ENCODE data around the gene TMEM79. TPM values are rescaled to one million over a fixed set of nuclear protein-coding genes. Genes with fewer than 3 reads are reported as not detected.
A peak's percentile ranks its signal among the peaks of the same experiment; 100 is the strongest.

TMEM79 gene
- total and polyA plus RNA-seq, 4 experiments from 2014 or later: 0.93 to 16.8 (median 11.0) TPM

DNA sequence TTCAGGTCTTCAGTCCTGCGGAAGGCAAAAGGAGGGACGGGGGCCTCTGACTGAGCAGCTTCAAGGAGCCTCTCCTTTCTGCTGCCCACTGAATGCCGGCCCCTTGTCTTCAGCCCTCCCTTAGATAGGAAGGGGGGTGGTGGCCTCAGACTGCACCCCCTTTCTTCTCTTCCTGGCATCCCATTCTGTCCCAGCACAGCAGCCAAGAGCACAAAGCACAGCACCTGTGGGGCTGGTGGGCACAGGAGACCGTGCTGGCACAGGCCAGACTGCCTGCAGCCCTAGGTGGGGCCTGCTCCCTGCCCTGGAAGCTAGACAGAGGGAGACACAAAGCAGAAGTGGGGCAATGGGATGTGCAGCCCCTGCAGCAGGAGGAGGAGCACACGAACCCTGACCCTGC, 34.5 kb upstream of the TMEM79 start:
- Histone ChIP-seq H3K4me1 (ENCODE audit: insufficient read depth, low read length) (peaks cover 28% of the 10 kb centered on the region), H3K4me3 (ENCODE audit: low read length in 2 of 2) (no peak overlapping the region), H3K27ac (ENCODE audit: low read depth, low read length) (no peak overlapping the region), H3K9me3 (ENCODE audit: control insufficient read depth in 1 of 2, low read length in 2 of 2) (no peaks in the 10 kb centered on the region), H3K27me3 (ENCODE audit: insufficient read depth, low read length) (no peaks in the 10 kb centered on the region), H3K36me3 (ENCODE audit: insufficient read depth, low read length) (peaks cover 44% of the 10 kb centered on the region)
- Mint-ChIP-seq H3K27ac (peak overlapping the region in 2 of 7 donors; percentile 19 to 29), H3K9me3 (no peaks in the 10 kb centered on the region), H3K4me1 (peaks cover 14 to 37% (median 24%) of the 10 kb centered on the region in 4 donors), H3K27me3 (no peaks in the 10 kb centered on the region), H3K4me3 (no peak overlapping the region), H3K36me3 (peaks cover 22 to 38% of the 10 kb centered on the region in 2 donors)
- CTCF ChIA-PET (ENCODE audit: partially characterized antibody): no interaction called here
- intact Hi-C loops (cut with micrococcal nuclease): no loop called here
- no peak for DNase-seq
- POLR2A ChIA-PET (ENCODE audit: partially characterized antibody): no interaction called here

DNA sequence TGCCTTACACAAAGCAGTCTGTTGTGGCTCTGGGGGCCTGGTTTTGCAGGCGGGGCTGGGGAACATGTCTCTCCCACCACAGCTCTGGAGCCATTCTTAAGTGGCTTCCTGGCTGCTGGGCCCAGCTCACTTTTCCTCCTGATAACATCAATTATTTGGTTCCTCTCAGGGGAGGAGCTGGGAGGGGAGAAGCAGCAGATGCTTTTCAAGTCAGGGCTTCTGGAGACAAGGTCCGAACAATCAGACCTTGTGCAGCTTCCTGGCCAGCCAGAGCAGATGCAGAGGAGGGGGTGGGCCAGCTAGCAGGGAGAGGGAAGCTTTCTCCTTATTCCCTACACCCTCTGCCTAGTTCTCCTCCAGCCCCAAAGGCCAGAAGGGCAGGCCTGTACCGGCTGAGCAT, 32.6 kb upstream of the TMEM79 start:
- Histone ChIP-seq H3K27me3 (ENCODE audit: insufficient read depth, low read length) (no peaks in the 10 kb centered on the region), H3K4me1 (ENCODE audit: insufficient read depth, low read length) (peaks cover 13% of the 10 kb centered on the region), H3K27ac (ENCODE audit: low read depth, low read length) (no peak overlapping the region), H3K36me3 (ENCODE audit: insufficient read depth, low read length) (peaks cover 52% of the 10 kb centered on the region), H3K9me3 (ENCODE audit: control insufficient read depth in 1 of 2, low read length in 2 of 2) (no peaks in the 10 kb centered on the region), H3K4me3 (ENCODE audit: low read length in 2 of 2) (no peak overlapping the region)
- no peaks in the 10 kb centered on the region for H3K27me3 Mint-ChIP-seq
- CTCF ChIA-PET (ENCODE audit: partially characterized antibody): interaction anchor here (1.2 kb wide), 1 partner anchor 186 kb away, joined by 3 read pairs; no protein-coding TSS in a partner anchor
- peaks cover 3 to 26% (median 13%) of the 10 kb centered on the region in 4 donors for H3K4me1 Mint-ChIP-seq
- peaks cover 29 to 45% of the 10 kb centered on the region in 2 donors for H3K36me3 Mint-ChIP-seq
- H3K9me3 Mint-ChIP-seq: no peaks in the 10 kb centered on the region
- DNase-seq: no peak
- intact Hi-C loops (cut with micrococcal nuclease): no loop called here
- peak overlapping the region in 5 of 7 donors; percentile 70 to 87 (median 76) for H3K27ac Mint-ChIP-seq
- peak overlapping the region in 2 of 8 donors; percentile 25 to 50 for H3K4me3 Mint-ChIP-seq
- POLR2A ChIA-PET (ENCODE audit: partially characterized antibody): interaction anchor here (1.0 to 1.2 kb wide), 5 partner anchors 22 to 44 kb away, joined by 3 to 4 read pairs (median 3); partner anchors contain the start of genes GLMP, PMF1 and SMG5

DNA sequence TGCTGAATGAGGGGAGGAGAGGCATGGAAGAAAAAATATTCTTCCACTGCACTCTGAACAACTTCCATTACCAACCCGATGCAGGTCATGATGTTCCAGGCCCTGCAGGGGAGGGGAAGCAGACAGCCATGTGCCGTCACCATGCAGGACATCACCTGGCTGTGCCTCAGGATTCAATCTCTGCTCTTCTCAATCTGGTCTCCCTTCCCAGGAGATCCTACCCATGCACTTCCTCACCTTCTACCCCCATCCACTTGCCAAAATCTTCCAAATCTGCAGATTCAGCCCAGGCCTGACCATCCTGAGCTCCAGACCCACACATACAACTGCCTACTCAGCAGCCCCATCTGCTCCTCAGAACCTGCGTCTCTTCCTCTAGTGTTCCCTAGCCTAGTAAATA, 30.5 kb upstream of the TMEM79 start:
- Mint-ChIP-seq H3K36me3 (peaks cover 30 to 63% of the 10 kb centered on the region in 2 donors), H3K4me1 (peaks cover 3 to 23% (median 13%) of the 10 kb centered on the region in 4 donors), H3K27ac (peak overlapping the region in 5 of 7 donors; percentile 3 to 83 (median 58)), H3K27me3 (no peaks in the 10 kb centered on the region), H3K9me3 (no peaks in the 10 kb centered on the region), H3K4me3 (no peak overlapping the region)
- POLR2A ChIA-PET (ENCODE audit: partially characterized antibody): no interaction called here
- H3K4me1 ChIP-seq (ENCODE audit: insufficient read depth, low read length): peaks cover 11% of the 10 kb centered on the region
- no peaks in the 10 kb centered on the region for H3K9me3 ChIP-seq (ENCODE audit: control insufficient read depth in 1 of 2, low read length in 2 of 2)
- DNase-seq: no peak
- no peaks in the 10 kb centered on the region for H3K27me3 ChIP-seq (ENCODE audit: insufficient read depth, low read length)
- H3K4me3 ChIP-seq (ENCODE audit: low read length in 2 of 2): no peak overlapping the region
- H3K27ac ChIP-seq (ENCODE audit: low read depth, low read length): no peak overlapping the region
- intact Hi-C loops (cut with micrococcal nuclease): no loop called here
- CTCF ChIA-PET (ENCODE audit: partially characterized antibody): no interaction called here
- H3K36me3 ChIP-seq (ENCODE audit: insufficient read depth, low read length): peaks cover 69% of the 10 kb centered on the region

DNA sequence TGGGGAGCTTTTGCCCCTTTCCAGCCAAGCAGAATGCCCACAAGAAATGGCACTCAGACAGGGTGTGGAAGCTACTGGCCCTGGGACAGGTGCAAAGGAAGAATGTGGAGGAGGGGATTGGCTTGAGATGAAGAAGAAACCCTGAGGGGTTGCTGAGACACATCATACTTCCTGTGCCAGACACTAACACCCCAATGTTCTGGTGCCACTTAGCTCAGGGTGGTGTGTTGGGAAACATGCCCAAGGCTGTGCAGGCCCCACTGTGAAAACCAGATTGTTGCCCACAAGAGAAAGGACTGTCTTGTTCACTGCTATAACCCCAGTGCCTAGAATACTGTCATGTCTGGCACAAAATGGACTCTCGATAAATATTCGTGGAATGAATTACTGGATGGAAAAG, 26.4 kb upstream of the TMEM79 start:
- H3K36me3 ChIP-seq (ENCODE audit: insufficient read depth, low read length): peaks cover 78% of the 10 kb centered on the region
- Mint-ChIP-seq H3K4me1 (peaks cover 0 to 6% (median 3%) of the 10 kb centered on the region in 4 donors), H3K4me3 (no peak overlapping the region), H3K36me3 (peaks cover 44 to 70% of the 10 kb centered on the region in 2 donors), H3K27me3 (no peaks in the 10 kb centered on the region), H3K9me3 (no peaks in the 10 kb centered on the region), H3K27ac (peak overlapping the region in 2 of 7 donors; percentile 62 to 75)
- DNase-seq: no peak
- H3K27me3 ChIP-seq (ENCODE audit: insufficient read depth, low read length): no peaks in the 10 kb centered on the region
- intact Hi-C loops (cut with micrococcal nuclease): no loop called here
- ChIA-PET POLR2A (ENCODE audit: partially characterized antibody) (no interaction called here), CTCF (ENCODE audit: partially characterized antibody) (interaction anchor here (1.2 kb wide), 1 partner anchor 11 kb away, joined by 3 read pairs; no protein-coding TSS in a partner anchor)
- no peaks in the 10 kb centered on the region for H3K9me3 ChIP-seq (ENCODE audit: control insufficient read depth in 1 of 2, low read length in 2 of 2)
- no peak overlapping the region for H3K27ac ChIP-seq (ENCODE audit: low read depth, low read length)
- H3K4me1 ChIP-seq (ENCODE audit: insufficient read depth, low read length): no peaks in the 10 kb centered on the region
- no peak overlapping the region for H3K4me3 ChIP-seq (ENCODE audit: low read length in 2 of 2)

DNA sequence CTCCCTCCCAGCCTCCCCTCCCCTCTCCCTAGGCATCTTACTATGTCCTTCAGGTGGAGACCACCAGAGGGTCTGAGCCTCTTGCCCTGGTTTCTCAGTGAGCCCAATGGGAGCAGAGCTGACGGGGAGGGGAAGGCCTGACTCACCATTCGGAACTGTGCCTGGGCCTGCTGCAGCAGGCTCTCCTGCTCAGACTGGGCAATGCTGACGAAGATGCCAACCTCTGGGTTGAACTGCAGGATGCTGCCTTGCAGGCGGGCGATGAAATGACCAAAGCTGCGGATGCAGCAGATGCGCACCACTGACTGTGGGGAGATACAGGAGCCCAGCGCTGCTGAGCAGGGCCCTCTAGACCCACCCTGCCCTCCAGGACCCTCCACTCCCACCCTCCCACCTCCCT, 25.3 kb upstream of the TMEM79 start:
- CTCF ChIA-PET (ENCODE audit: partially characterized antibody): no interaction called here
- no peaks in the 10 kb centered on the region for H3K4me1 Mint-ChIP-seq
- peak overlapping the region in 2 of 7 donors; percentile 52 to 79 for H3K27ac Mint-ChIP-seq

DNA sequence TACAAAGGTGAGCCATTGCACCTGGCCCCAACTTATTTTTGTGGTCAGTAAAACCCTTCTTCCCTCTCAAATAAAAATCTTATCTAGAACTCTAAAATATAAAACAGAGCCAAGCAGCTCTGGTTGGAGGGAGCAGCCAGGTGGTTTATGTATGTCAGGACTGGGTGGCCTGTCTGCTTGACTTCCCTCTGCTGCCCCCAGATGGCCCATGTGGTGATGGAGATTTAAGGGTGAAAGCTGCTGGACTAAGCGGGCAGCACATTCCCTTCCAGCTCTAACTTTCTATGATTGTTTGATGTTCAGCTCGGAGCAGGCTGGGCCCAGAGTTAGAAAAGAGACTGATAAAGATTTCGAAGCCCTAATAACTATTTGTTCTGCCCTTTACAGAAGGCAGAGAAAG, 24.3 kb upstream of the TMEM79 start:
- H3K27ac ChIP-seq (ENCODE audit: low read depth, low read length): no peak overlapping the region
- no peaks in the 10 kb centered on the region for H3K4me1 ChIP-seq (ENCODE audit: insufficient read depth, low read length)
- H3K36me3 Mint-ChIP-seq: peaks cover 43 to 70% of the 10 kb centered on the region in 2 donors
- no peak overlapping the region for H3K4me3 ChIP-seq (ENCODE audit: low read length in 2 of 2)
- no peaks in the 10 kb centered on the region for H3K27me3 Mint-ChIP-seq
- intact Hi-C loops (cut with micrococcal nuclease): no loop called here
- peak overlapping the region in 2 of 7 donors; percentile 29 to 43 for H3K27ac Mint-ChIP-seq
- H3K27me3 ChIP-seq (ENCODE audit: insufficient read depth, low read length): no peaks in the 10 kb centered on the region
- no peak for DNase-seq
- no peak overlapping the region for H3K4me3 Mint-ChIP-seq
- POLR2A ChIA-PET (ENCODE audit: partially characterized antibody): no interaction called here
- no peaks in the 10 kb centered on the region for H3K9me3 ChIP-seq (ENCODE audit: control insufficient read depth in 1 of 2, low read length in 2 of 2)
- H3K4me1 Mint-ChIP-seq: peaks cover 0 to 4% (median 0%) of the 10 kb centered on the region in 4 donors
- CTCF ChIA-PET (ENCODE audit: partially characterized antibody): interaction anchor here (0.9 to 1.4 kb wide), 2 partner anchors 22 to 113 kb away, joined by 4 read pairs; partner anchors contain the start of gene SMG5
- H3K9me3 Mint-ChIP-seq: no peaks in the 10 kb centered on the region
- H3K36me3 ChIP-seq (ENCODE audit: insufficient read depth, low read length): peaks cover 69% of the 10 kb centered on the region

More for the DNA sequence above, 25.3 kb upstream of the TMEM79 start:
- no peak for DNase-seq
- H3K36me3 ChIP-seq (ENCODE audit: insufficient read depth, low read length): peaks cover 76% of the 10 kb centered on the region
- POLR2A ChIA-PET (ENCODE audit: partially characterized antibody): no interaction called here
- H3K27ac ChIP-seq (ENCODE audit: low read depth, low read length): no peak overlapping the region
- no peaks in the 10 kb centered on the region for H3K27me3 Mint-ChIP-seq
- H3K4me3 Mint-ChIP-seq: no peak overlapping the region
- intact Hi-C loops (cut with micrococcal nuclease): no loop called here
- H3K4me3 ChIP-seq (ENCODE audit: low read length in 2 of 2): no peak overlapping the region
- H3K9me3 ChIP-seq (ENCODE audit: control insufficient read depth in 1 of 2, low read length in 2 of 2): no peaks in the 10 kb centered on the region
- H3K36me3 Mint-ChIP-seq: peaks cover 41 to 69% of the 10 kb centered on the region in 2 donors
- no peaks in the 10 kb centered on the region for H3K9me3 Mint-ChIP-seq
- no peaks in the 10 kb centered on the region for H3K4me1 ChIP-seq (ENCODE audit: insufficient read depth, low read length)
- no peaks in the 10 kb centered on the region for H3K27me3 ChIP-seq (ENCODE audit: insufficient read depth, low read length)

DNA sequence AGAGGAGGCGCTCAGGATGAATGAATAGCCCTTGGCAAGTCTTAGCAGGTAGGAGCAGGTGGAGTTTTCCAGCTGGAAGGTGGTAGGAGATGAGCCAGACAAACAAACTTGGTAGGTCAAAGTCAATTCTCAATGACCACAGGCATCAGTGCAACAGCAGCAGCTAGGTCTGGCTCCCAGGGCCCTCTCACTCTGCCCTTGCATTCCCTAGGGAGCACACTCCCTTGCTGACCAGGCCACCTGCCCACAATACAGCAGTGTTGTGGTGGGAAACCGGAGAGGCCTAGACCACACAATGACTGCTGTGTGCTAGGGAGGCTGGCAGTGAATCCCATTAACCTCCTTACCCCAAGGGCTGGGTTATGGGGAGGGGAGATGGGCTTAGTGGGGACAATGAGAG, 23.2 kb upstream of the TMEM79 start:
- Histone ChIP-seq H3K4me3 (ENCODE audit: low read length in 2 of 2) (no peak overlapping the region), H3K9me3 (ENCODE audit: control insufficient read depth in 1 of 2, low read length in 2 of 2) (no peaks in the 10 kb centered on the region), H3K27me3 (ENCODE audit: insufficient read depth, low read length) (no peaks in the 10 kb centered on the region), H3K4me1 (ENCODE audit: insufficient read depth, low read length) (no peaks in the 10 kb centered on the region), H3K36me3 (ENCODE audit: insufficient read depth, low read length) (peaks cover 76% of the 10 kb centered on the region), H3K27ac (ENCODE audit: low read depth, low read length) (no peak overlapping the region)
- DNase-seq: no peak
- Mint-ChIP-seq H3K4me3 (no peak overlapping the region), H3K4me1 (peaks cover 0 to 4% (median 2%) of the 10 kb centered on the region in 4 donors), H3K9me3 (peaks cover 0 to 1% (median 0%) of the 10 kb centered on the region in 8 donors), H3K36me3 (peaks cover 50 to 77% of the 10 kb centered on the region in 2 donors), H3K27ac (peak overlapping the region in 4 of 7 donors; percentile 35 to 78 (median 68)), H3K27me3 (no peaks in the 10 kb centered on the region)
- ChIA-PET CTCF (ENCODE audit: partially characterized antibody) (interaction anchor here (0.7 to 0.9 kb wide), 2 partner anchors 21 to 166 kb away, joined by 4 read pairs; partner anchors contain the start of gene SMG5), POLR2A (ENCODE audit: partially characterized antibody) (interaction anchor here (1.3 kb wide), 1 partner anchor 17 kb away, joined by 3 read pairs; no protein-coding TSS in a partner anchor)
- intact Hi-C loops (cut with micrococcal nuclease): no loop called here
